ENCODE measurements around the gene IPO9.

IPO9 gene

GRCh38 chr1:201793306-201793925 is 35.5 kb upstream of the IPO9 start:
- H3K27me3 Mint-ChIP-seq = no peaks in the 10 kb centered on the region
- H3K27ac Mint-ChIP-seq = no peak overlapping the region
- ATAC-seq (no peak), DNase-seq (no peak)
- H3K4me3 Mint-ChIP-seq = no peak overlapping the region
- H3K4me1 Mint-ChIP-seq = peaks cover 12% of the 10 kb centered on the region
- H3K9me3 Mint-ChIP-seq = no peaks in the 10 kb centered on the region

GRCh38 chr1:201795066-201795465 is 33.9 kb upstream of the IPO9 start:
- H3K4me3 Mint-ChIP-seq = no peak overlapping the region
- no peak for ATAC-seq
- H3K27me3 Mint-ChIP-seq = no peaks in the 10 kb centered on the region

DNA sequence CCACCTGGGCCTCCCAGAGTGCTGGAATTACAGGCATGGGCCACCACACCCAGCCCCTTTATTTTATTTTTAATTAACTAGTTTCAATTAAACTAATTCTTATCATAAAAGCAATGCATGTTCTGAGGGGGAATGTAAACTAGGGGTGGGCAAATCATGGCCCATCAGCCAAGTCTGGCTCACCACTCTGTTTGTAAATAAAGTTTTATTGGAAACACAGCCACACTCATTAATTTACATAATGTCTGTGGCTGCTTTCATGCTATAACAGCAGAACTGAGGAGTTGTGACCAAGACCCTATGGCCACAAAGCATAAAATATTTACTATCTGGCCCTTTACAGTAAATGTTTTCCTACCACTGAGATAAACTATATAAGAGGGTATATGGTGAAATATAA is 28.7 kb upstream of the IPO9 start:
- H3K4me1 Mint-ChIP-seq = no peaks in the 10 kb centered on the region
- no peak overlapping the region for H3K27ac Mint-ChIP-seq
- ATAC-seq = no peak
- no peak overlapping the region for H3K4me3 Mint-ChIP-seq
- no peak for DNase-seq
- no peaks in the 10 kb centered on the region for H3K27me3 Mint-ChIP-seq
- no peaks in the 10 kb centered on the region for H3K9me3 Mint-ChIP-seq

More at GRCh38 chr1:201795066-201795465, 33.9 kb upstream of the IPO9 start:
- Mint-ChIP-seq H3K4me1 (peaks cover 12% of the 10 kb centered on the region), H3K9me3 (no peaks in the 10 kb centered on the region), H3K27ac (no peak overlapping the region)
- no peak for DNase-seq

DNA sequence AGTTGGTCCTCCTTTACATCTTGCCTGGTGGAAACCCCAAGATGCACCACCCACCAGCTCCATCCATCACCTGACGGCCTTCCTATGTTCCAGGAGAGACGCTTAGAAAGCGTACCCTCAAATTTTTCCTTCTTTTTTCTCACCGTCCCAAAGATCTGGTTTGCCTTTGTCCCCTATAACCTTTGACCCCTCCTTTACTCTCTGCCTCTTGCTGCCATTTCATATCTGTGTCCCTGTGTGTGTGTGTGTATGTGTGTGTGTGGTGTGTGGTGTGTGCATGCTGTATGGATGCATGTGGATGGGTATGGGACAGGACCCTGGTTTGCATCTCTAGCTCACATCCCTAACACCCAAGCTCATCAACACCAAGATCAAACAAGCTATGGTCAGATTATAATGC is 22.2 kb upstream of the IPO9 start:
- Mint-ChIP-seq H3K27ac (no peak overlapping the region), H3K27me3 (no peaks in the 10 kb centered on the region), H3K4me1 (no peaks in the 10 kb centered on the region), H3K9me3 (no peaks in the 10 kb centered on the region), H3K4me3 (no peak overlapping the region)
- DNase-seq = no peak
- no peak for ATAC-seq

GRCh38 chr1:201807958-201808632 is 20.9 kb upstream of the IPO9 start:
- DNase-seq = no peak
- H3K4me3 Mint-ChIP-seq = no peak overlapping the region
- no peak for ATAC-seq
- H3K27ac Mint-ChIP-seq = no peak overlapping the region
- no peaks in the 10 kb centered on the region for H3K9me3 Mint-ChIP-seq
- H3K27me3 Mint-ChIP-seq = no peaks in the 10 kb centered on the region
- no peaks in the 10 kb centered on the region for H3K4me1 Mint-ChIP-seq

DNA sequence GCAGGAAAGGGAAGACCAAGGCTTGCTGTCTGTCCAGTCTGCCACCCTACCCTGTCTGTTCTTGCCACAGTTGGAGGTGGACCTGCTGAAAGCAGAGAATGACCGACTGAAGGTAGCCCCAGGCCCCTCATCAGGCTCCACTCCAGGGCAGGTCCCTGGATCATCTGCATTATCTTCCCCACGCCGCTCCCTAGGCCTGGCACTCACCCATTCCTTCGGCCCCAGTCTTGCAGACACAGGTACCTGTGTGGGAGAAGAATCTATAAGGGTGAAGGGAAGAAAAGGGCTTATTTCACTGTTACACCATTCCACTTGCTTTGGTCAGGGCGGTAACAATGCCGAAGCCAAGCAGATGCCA is 20.3 kb upstream of the IPO9 start:
- H3K4me1 Mint-ChIP-seq = no peaks in the 10 kb centered on the region
- H3K4me3 Mint-ChIP-seq = no peak overlapping the region
- H3K9me3 Mint-ChIP-seq = no peaks in the 10 kb centered on the region
- ATAC-seq (no peak), DNase-seq (no peak)
- no peaks in the 10 kb centered on the region for H3K27me3 Mint-ChIP-seq
- H3K27ac Mint-ChIP-seq = no peak overlapping the region

GRCh38 chr1:201809876-201810275 is 19.1 kb upstream of the IPO9 start:
- ATAC-seq = no peak
- H3K9me3 Mint-ChIP-seq = no peaks in the 10 kb centered on the region

DNA sequence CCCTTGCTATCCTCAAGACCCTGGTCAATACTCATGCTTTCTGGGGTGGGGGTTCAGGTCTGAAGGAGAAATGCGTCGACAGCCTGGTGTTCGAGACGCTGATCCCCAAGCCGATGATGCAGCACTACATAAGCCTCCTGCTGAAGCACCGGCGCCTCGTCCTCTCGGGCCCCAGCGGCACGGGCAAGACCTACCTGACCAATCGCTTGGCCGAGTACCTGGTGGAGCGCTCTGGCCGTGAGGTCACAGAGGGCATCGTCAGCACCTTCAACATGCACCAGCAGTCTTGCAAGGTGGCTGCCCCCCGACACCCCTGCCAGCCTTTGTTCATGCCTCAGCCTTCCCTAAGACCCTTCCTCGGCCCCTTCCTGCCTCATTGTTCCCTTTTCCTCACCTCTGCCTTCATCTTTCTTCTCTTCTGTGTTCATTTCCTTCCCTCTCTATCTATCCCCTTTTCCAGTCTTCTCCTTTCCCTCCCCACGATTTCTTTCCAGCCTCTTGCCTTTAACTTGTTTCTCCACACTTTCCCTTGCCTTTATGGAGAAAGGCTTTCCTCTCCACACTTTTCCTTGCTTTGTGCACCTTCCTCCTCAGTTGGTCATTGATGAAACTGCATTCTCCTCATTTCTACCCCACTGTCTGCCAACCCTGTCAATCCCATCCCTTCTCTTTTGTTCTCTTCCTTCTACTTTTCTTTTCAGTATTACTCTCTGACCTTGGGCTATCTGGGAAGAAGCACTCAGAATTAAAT is 18.3 kb upstream of the IPO9 start:
- Mint-ChIP-seq H3K9me3 (no peaks in the 10 kb centered on the region), H3K4me3 (no peak overlapping the region), H3K27ac (peak overlapping the region in 1 of 2 donors; percentile 4), H3K27me3 (no peaks in the 10 kb centered on the region), H3K4me1 (no peaks in the 10 kb centered on the region)
- no peak for DNase-seq
- no peak for ATAC-seq

More at GRCh38 chr1:201809876-201810275, 19.1 kb upstream of the IPO9 start:
- Mint-ChIP-seq H3K27ac (peak overlapping the region in 1 of 2 donors; percentile 20), H3K4me1 (no peaks in the 10 kb centered on the region), H3K4me3 (no peak overlapping the region), H3K27me3 (no peaks in the 10 kb centered on the region)
- DNase-seq = no peak

DNA sequence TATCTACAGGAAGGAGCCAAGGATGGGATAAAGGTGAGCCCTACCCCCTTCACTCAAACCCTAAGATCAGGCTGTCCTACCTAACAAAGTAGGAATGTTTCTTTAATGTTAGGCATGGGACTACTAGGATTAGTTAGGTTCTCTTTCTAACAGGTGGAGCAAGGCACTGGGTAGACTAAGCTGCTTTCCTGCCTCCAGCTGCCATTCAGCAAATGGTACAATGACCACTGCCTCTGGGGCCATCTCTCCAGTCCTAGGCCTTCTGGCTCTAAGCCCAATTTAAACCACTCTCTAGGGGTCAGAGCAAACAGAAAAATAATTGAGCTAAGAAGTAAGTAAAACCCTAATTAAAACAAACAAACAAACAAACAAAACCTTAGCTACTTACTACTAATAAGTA is 15.7 kb upstream of the IPO9 start:
- DNase-seq (no peak), ATAC-seq (no peak)
- no peaks in the 10 kb centered on the region for H3K4me1 Mint-ChIP-seq
- H3K27ac Mint-ChIP-seq = no peak overlapping the region
- no peaks in the 10 kb centered on the region for H3K9me3 Mint-ChIP-seq
- H3K27me3 Mint-ChIP-seq = no peaks in the 10 kb centered on the region
- no peak overlapping the region for H3K4me3 Mint-ChIP-seq

GRCh38 chr1:201816309-201816854 is 12.6 kb upstream of the IPO9 start:
- Mint-ChIP-seq H3K4me1 (no peaks in the 10 kb centered on the region), H3K9me3 (no peaks in the 10 kb centered on the region), H3K4me3 (no peak overlapping the region), H3K27me3 (no peaks in the 10 kb centered on the region), H3K27ac (no peak overlapping the region)
- DNase-seq (no peak), ATAC-seq (no peak)

GRCh38 chr1:201818971-201819750 is 9.8 kb upstream of the IPO9 start:
- DNase-seq = no peak
- Mint-ChIP-seq H3K27ac (no peak overlapping the region), H3K4me3 (no peak overlapping the region), H3K27me3 (no peaks in the 10 kb centered on the region), H3K4me1 (no peaks in the 10 kb centered on the region), H3K9me3 (no peaks in the 10 kb centered on the region)
- no peak for ATAC-seq

DNA sequence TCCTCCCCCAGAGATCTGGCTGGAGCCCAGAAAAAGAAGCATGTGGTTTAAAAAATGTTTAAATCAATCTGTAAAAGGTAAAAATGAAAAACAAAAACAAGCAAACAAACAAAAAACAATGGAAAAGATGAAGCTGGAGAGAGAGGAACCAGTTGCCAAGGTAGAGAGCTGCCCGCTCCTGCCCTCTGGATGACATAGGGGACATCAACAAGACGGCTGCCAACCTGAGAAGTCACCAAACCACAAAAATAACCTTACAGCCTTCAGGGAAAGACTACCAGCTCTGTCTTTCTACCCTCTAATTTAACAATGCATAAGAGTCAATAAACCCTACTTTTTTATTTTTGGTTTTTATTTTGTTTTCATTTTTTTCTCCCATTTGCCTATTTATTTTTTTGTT is 8.5 kb upstream of the IPO9 start:
- Mint-ChIP-seq H3K27me3 (no peaks in the 10 kb centered on the region), H3K4me1 (no peaks in the 10 kb centered on the region), H3K27ac (peak overlapping the region in 1 of 2 donors; percentile 30), H3K4me3 (no peak overlapping the region), H3K9me3 (no peaks in the 10 kb centered on the region)
- DNase-seq (no peak), ATAC-seq (no peak)

DNA sequence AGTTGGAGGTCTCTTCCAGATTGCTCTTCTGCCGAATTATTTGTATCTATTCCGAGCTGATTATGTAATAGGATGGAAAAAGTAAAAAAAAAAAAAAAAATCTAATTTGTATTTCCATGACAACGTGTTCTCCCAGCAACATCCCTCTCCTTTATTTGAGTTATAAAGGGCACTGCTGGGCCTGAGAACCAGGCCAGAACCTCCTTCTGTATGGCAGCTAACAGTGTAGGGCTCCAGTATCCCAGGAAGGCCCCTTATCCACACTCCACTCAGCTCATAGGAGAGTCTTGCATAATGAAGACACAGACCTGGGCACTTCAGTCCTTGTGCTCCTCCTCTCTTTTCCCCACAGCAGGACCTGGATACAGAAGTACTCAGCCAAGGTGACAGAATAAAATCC is 3.7 kb upstream of the IPO9 start:
- H3K9me3 Mint-ChIP-seq = no peaks in the 10 kb centered on the region
- H3K4me3 Mint-ChIP-seq = no peak overlapping the region
- H3K27ac Mint-ChIP-seq = peak overlapping the region in 1 of 2 donors; percentile 9

DNA sequence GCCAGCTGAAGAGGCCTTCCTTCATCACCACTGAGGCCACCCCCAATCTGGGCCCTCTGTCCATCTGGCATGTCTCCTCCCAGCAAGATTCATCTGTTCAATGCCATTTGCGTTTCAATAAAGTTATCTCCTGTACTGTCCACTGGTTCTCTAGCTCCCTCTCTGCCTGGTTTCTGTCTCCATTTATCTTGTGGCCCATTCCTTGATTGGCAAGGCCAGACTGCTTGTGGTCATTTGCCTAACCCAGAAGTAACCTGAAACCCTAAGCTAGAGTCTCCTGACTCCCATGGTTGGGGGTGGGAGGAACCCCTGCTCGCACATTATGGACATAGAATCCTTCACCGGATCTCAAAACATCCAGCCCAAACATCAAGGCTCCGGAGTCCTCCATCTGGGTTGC is 2.1 kb upstream of the IPO9 start:
- H3K4me3 Mint-ChIP-seq = no peak overlapping the region
- peaks cover 31% of the 10 kb centered on the region for H3K4me1 Mint-ChIP-seq
- ATAC-seq (no peak), DNase-seq (no peak)
- no peaks in the 10 kb centered on the region for H3K9me3 Mint-ChIP-seq
- H3K27me3 Mint-ChIP-seq = no peaks in the 10 kb centered on the region
- H3K27ac Mint-ChIP-seq = peak overlapping the region in 1 of 2 donors; percentile 30

More for the DNA sequence above, 3.7 kb upstream of the IPO9 start:
- no peaks in the 10 kb centered on the region for H3K27me3 Mint-ChIP-seq
- H3K4me1 Mint-ChIP-seq = peaks cover 15% of the 10 kb centered on the region
- ATAC-seq = no peak
- no peak for DNase-seq

DNA sequence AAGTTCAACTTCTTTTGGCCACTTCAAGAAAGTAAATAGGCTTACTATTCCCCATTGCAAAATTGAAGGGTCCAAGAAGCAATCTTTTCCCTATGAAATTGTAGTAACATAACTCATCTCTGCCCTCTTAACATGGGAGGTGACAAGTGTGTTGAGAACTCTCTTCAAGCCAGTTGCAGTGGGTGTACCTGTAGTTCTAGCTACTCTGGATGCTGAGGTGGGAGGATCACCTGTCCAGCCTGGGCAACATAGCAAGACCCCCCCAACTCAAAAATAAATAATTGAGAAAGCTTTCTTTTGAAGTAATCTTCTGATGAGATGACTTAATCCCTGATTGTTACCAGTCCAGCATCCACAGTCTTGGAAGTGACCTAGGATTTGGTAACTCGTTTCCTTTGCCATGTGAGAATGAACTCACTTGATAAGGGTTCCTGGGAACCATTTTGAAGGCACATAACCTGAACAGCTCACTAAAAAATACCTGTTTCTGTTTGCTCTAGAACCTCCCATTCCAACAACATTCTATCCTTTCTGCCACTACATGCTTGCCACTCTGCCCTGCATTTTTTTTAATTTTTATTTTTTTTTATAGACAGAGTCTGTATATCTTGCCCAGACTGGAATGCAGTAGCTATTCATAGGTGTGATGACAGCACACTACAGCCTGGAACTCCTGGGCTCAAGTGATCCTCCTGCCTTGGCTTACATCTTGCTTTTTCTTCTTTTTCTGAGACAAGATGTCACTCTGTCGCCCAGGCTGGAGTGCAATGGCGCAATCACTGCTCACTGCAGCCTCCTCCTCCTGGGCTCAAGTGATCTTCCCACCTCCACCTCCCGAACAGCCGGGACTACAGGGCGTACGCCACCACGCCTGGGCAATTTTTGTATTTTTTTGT is 1.4 kb upstream of the IPO9 start:
- DNase-seq (no peak), ATAC-seq (no peak)
- Mint-ChIP-seq H3K4me3 (no peak overlapping the region), H3K27me3 (no peaks in the 10 kb centered on the region), H3K4me1 (peaks cover 39% of the 10 kb centered on the region), H3K27ac (no peak overlapping the region), H3K9me3 (no peaks in the 10 kb centered on the region)
